ENCODE measurements around the gene RIPPLY2.

- TF ChIP-seq ZFX (IDR thresholded peaks at IDR 0.05; ENCODE audit: borderline replicate concordance) (no peak), CTCF (IDR thresholded peaks at IDR 0.05) (no peak)
Measured at GRCh38 chr6:83878902-83879644, 25.9 kb downstream of the RIPPLY2 start.
